Ovary (tissue), 9 donors: Measurements from ENCODE around the gene SHPK. TPM values are rescaled to one million over a fixed set of nuclear protein-coding genes. Genes with fewer than 3 reads are reported as not detected.
A peak's percentile ranks its signal among the peaks of the same experiment; 100 is the strongest.

Experiments
- DNase-seq, 5 donors: peaks; one replicate each; pipeline ENCODE4 v3.0.0-alpha.2; 2019 to 2020
- H3K27ac ChIP-seq, 2 donors: fragments of 200-600 bp; one replicate each; pipeline versions ENCODE4 v1.5.1 to v1.8.0; 2019 to 2022
- H3K27me3 ChIP-seq: fragments of 200-600 bp; one replicate; pipeline ENCODE4 v1.8.0; 2022
- H3K36me3 ChIP-seq: fragments of 200-600 bp; sonication (generic); one replicate; pipeline ENCODE4 v1.5.1; 2019
- H3K4me1 ChIP-seq: one replicate; pipeline ENCODE4 v1.8.1; 2013; ENCODE audit warnings: mild to moderate bottlenecking, moderate library complexity; ENCODE audit not compliant: insufficient read depth
- H3K4me3 ChIP-seq: fragments of 200-600 bp; sonication (generic); one replicate; pipeline ENCODE4 v1.5.1; 2017
- H3K9me3 ChIP-seq, 2 donors: fragments of 200-600 bp in 1 of 2; sonication (generic) in 1 of 2; one replicate each; pipeline versions ENCODE4 v1.5.1 to v1.8.1; 2013 to 2019; ENCODE audit warnings: mild to moderate bottlenecking in 1 of 2, moderate library complexity in 1 of 2
- CTCF ChIP-seq, 3 donors: fragments of 450-650 bp in 2 of 3; fragments of 200-600 bp in 1 of 3; IDR thresholded peaks; one replicate each; pipeline versions ENCODE4 v1.5.1 to v1.8.0; 2016 to 2022; ENCODE audit warnings: antibody characterized with exemption in 3 of 3, mild to moderate bottlenecking in 1 of 3
- EP300 ChIP-seq: sonication (generic); formaldehyde crosslinking; IDR thresholded peaks from one replicate; pipeline ENCODE4 v1.6.1; 2017; ENCODE audit warnings: antibody characterized with exemption
- POLR2A ChIP-seq: fragments of 450-650 bp; IDR thresholded peaks from one replicate; pipeline ENCODE4 v1.6.1; 2017; ENCODE audit warnings: antibody characterized with exemption, mild to moderate bottlenecking, moderate library complexity
- WGBS, 3 donors: extraction: QIAGEN DNeasy Blood & Tissue Kit in 1 of 3; methylation state at CpG; one replicate each; pipeline versions ENCODE4 v1.1.5 to v1.1.7; 2013 to 2017; 5-methylcytosine and 5-hydroxymethylcytosine counted together
- intact Hi-C, 4 donors: fragments of 100-400 bp; cut with DNase I; formaldehyde crosslinking; loops; one replicate each; pipeline versions ENCODE4 v1.11.0 to v1.15.1; 2022 to 2023
- polyA plus RNA-seq, 2 donors: library from polyadenylated mRNA; stranded (reverse); fragments of 200-250 nt in 1 of 2; fragments of 350-450 nt in 1 of 2; fragmentation: Illumina TruSeq in 1 of 2; extraction: RNeasy Lipid Tissue Mini Kit (QIAGEN cat#74804) in 1 of 2; gene quantifications; one replicate each; pipeline ENCODE4 v1.2.3, GENCODE V29; 2013 to 2014
- total RNA-seq, 7 donors: library from RNA; depleted of rRNA in 2 of 7; stranded (reverse); fragments of >200 nt in 2 of 7; fragmentation: NEBNext Ultra II Directional in 3 of 7; extraction: Animal tissue kit (Norgen Biotek cat#: 25700) in 3 of 7; gene quantifications; one replicate each; pipeline versions ENCODE4 v1.1.0 to v1.2.4, GENCODE V29; 2016 to 2023
- donor health status: DM: no; HTN: no; CAD: no; lungs with moderate emphysema.
- donor health status: DM: no; HTN: no; CAD: no.
- donor health status: Bipolar disorder and iron deficiency.
- donor health status: DM: yes; HTN: yes; CAD: no.
- donor health status: DM: no; HTN: no; CAD: no.
- donor health status: DM: yes; HTN: yes; CAD: no.

SHPK gene
- total and polyA plus RNA-seq, 9 donors: 6.6 to 16.6 (median 13.0) TPM

- Histone ChIP-seq H3K4me1 (no peaks in the 10 kb centered on the region), H3K36me3 (no peaks in the 10 kb centered on the region), H3K27ac (no peak overlapping the region), H3K4me3 (no peak overlapping the region), H3K9me3 (no peaks in the 10 kb centered on the region), H3K27me3 (no peaks in the 10 kb centered on the region)
- intact Hi-C loops: no loop called here
- TF ChIP-seq POLR2A: no peak
- no peak for TF ChIP-seq CTCF (IDR thresholded peaks at IDR 0.05)
- TF ChIP-seq EP300: no peak
- WGBS, 3 donors: 88 to 95% (median 93%) methylated on average over 4 of the region's 4 CpGs
- DNase-seq: no peak
Observed at GRCh38 chr17:3603870-3604259, 32.2 kb downstream of the SHPK start.

- Histone ChIP-seq H3K36me3 (no peaks in the 10 kb centered on the region), H3K27ac (no peak overlapping the region), H3K4me3 (no peak overlapping the region), H3K9me3 (no peaks in the 10 kb centered on the region), H3K27me3 (no peaks in the 10 kb centered on the region), H3K4me1 (no peaks in the 10 kb centered on the region)
- TF ChIP-seq CTCF (IDR thresholded peaks at IDR 0.05): no peak
- TF ChIP-seq POLR2A: no peak
- no peak for TF ChIP-seq EP300
- no peak for DNase-seq
- intact Hi-C loops: no loop called here
- 85 to 89% (median 87%) methylated on average over 17 of the region's 17 CpGs for WGBS, 3 donors
Observed at GRCh38 chr17:3603119-3603869, 32.8 kb downstream of the SHPK start.

- no peak for TF ChIP-seq EP300
- TF ChIP-seq POLR2A: no peak
- peak in 1 of 3 donors; percentile 10 for TF ChIP-seq CTCF (IDR thresholded peaks at IDR 0.05)
- intact Hi-C loops: no loop called here
- H3K4me1 ChIP-seq: no peaks in the 10 kb centered on the region
- no peak overlapping the region for H3K4me3 ChIP-seq
- H3K27ac ChIP-seq: no peak overlapping the region
- 75 to 76% (median 75%) methylated on average over 16 of the region's 16 CpGs for WGBS, 3 donors
- no peaks in the 10 kb centered on the region for H3K36me3 ChIP-seq
- no peak for DNase-seq
- no peaks in the 10 kb centered on the region for H3K27me3 ChIP-seq
- no peaks in the 10 kb centered on the region for H3K9me3 ChIP-seq
Observed at GRCh38 chr17:3602499-3602898, 33.6 kb downstream of the SHPK start.

- Histone ChIP-seq H3K27me3 (no peaks in the 10 kb centered on the region), H3K36me3 (no peaks in the 10 kb centered on the region), H3K4me1 (no peaks in the 10 kb centered on the region), H3K9me3 (no peaks in the 10 kb centered on the region), H3K27ac (no peak overlapping the region), H3K4me3 (no peak overlapping the region)
- 67 to 77% (median 73%) methylated on average over 15 of the region's 15 CpGs for WGBS, 3 donors
- TF ChIP-seq EP300 (no peak), CTCF (IDR thresholded peaks at IDR 0.05) (no peak), POLR2A (no peak)
- no peak for DNase-seq
- intact Hi-C loops: no loop called here
Observed at GRCh38 chr17:3600529-3601205, 35.4 kb downstream of the SHPK start.
